ENCODE results near the gene ZNF428.

- no peak for TF ChIP-seq CTCF (conservative IDR thresholded peaks at IDR 0.05; ENCODE audit: low read depth, low read length)
- TF ChIP-seq USF2 (IDR thresholded peaks at IDR 0.05; ENCODE audit: low read depth, low read length), result no peak
- TF ChIP-seq ELK1 (IDR thresholded peaks at IDR 0.05; ENCODE audit: borderline replicate concordance, low read depth, low read length), result no peak
- TF ChIP-seq POLR2A (IDR thresholded peaks at IDR 0.05; ENCODE audit: low read depth, low read length), result no peak
- no peak for TF ChIP-seq BHLHE40 (IDR thresholded peaks at IDR 0.05; ENCODE audit: low read depth, low read length)
- TF ChIP-seq RFX5 (IDR thresholded peaks at IDR 0.05; ENCODE audit: low read depth, low read length), result no peak
- TF ChIP-seq SMC3 (IDR thresholded peaks at IDR 0.05; ENCODE audit: low read depth, low read length), result no peak
Observed at GRCh38 chr19:43597876-43598275, 21.6 kb downstream of the ZNF428 start.

Data from IMR-90 (cell line).